A172 (cell line): ENCODE results near the gene DHH. TPM values are rescaled to one million over a fixed set of nuclear protein-coding genes. Genes with fewer than 3 reads are reported as not detected.
"Not testable (repeated sequence)": the region's sequence is repeated elsewhere in the genome, so short reads cannot be mapped to it uniquely, and the experiment has no call there.

Source experiments
- DNase-seq: peaks from one replicate; pipeline ENCODE4 v3.0.0-alpha.2; 2015; ENCODE audit warnings: low spot score
- total RNA-seq: library from RNA; depleted of rRNA; stranded (reverse); fragments of >200 nt; shearing (Covaris generic); gene quantifications from 2 replicates; pipeline ENCODE4 v1.2.3, GENCODE V29; 2014

DHH gene
- total RNA-seq, 1 experiment from 2014 or later: not detected

GRCh38 chr12:49070971-49071370 is 23.6 kb downstream of the DHH start:
- DNase-seq: no peak

- DNase-seq: peak; percentile 93
Observed at GRCh38 chr12:49069507-49070346, 24.9 kb downstream of the DHH start, which contains the start of gene RHEBL1. TSS of gene RHEBL1 (minus strand) at chr12:49069979. CDS start at chr12:49069785, 194 bp downstream.

GRCh38 chr12:49068879-49069506 is 25.6 kb downstream of the DHH start:
- DNase-seq: no peak

GRCh38 chr12:49066120-49066519 is 28.5 kb downstream of the DHH start:
- no peak for DNase-seq

- DNase-seq: no peak
Observed at GRCh38 chr12:49064767-49065152, 29.8 kb downstream of the DHH start.

- not testable (repeated sequence) for DNase-seq
Observed at GRCh38 chr12:49061916-49062315, 32.7 kb downstream of the DHH start.

- no peak for DNase-seq
Observed at GRCh38 chr12:49061157-49061650, 33.4 kb downstream of the DHH start.

GRCh38 chr12:49060237-49061156 is 34.1 kb downstream of the DHH start, which contains the start of gene KMT2D:
TSS of gene KMT2D (minus strand) at chr12:49060794. CDS start at chr12:49055324, 5,470 bp downstream.
- DNase-seq: peak; percentile 83

- DNase-seq: no peak
Observed at GRCh38 chr12:49059299-49060171, 35.1 kb downstream of the DHH start.

- DNase-seq: no peak
Observed at GRCh38 chr12:49059045-49059298, 35.6 kb downstream of the DHH start.

- no peak for DNase-seq
Observed at GRCh38 chr12:49058366-49059044, 36.1 kb downstream of the DHH start.

GRCh38 chr12:49057888-49058287 is 36.7 kb downstream of the DHH start:
- DNase-seq: no peak

- DNase-seq: peak; percentile 37
Observed at GRCh38 chr12:49055978-49056754, 38.4 kb downstream of the DHH start.

GRCh38 chr12:49055092-49055491 is 39.5 kb downstream of the DHH start:
- DNase-seq: no peak

- DNase-seq: no peak
Observed at GRCh38 chr12:49054524-49054923, 40.1 kb downstream of the DHH start.

- no peak for DNase-seq
Observed at GRCh38 chr12:49054096-49054495, 40.5 kb downstream of the DHH start.

- no peak for DNase-seq
Observed at GRCh38 chr12:49052451-49053208, 42.0 kb downstream of the DHH start.

GRCh38 chr12:49051777-49052438 is 42.7 kb downstream of the DHH start:
- DNase-seq: no peak
